SK-N-SH treated with all-trans-retinoic acid at 6 μM for 48 hours (cell line): ENCODE measurements around the gene CLEC4F.

Experiments
- ATAC-seq: fragments of 200-7000 bp; cut with Tn5 transposase; 3 replicates; pipeline ENCODE4 v1.9.1; 2020; ENCODE audit warnings: mild to moderate bottlenecking, moderate library complexity
- ARNTL ChIP-seq: fragments of 450-650 bp; formaldehyde crosslinking; IDR thresholded peaks from 2 replicates; pipeline ENCODE4 v1.5.0; 2020; ENCODE audit warnings: low read depth, mild to moderate bottlenecking, moderate library complexity, borderline replicate concordance
- BACH2 ChIP-seq: fragments of 250-450 bp; sonication (Bioruptor Pico); IDR thresholded peaks from 2 replicates; pipeline ENCODE4 v1.9.0; 2021; ENCODE audit warnings: mild to moderate bottlenecking, borderline replicate concordance
- CREB5 ChIP-seq: fragments of 250-450 bp; sonication (Bioruptor Pico); IDR thresholded peaks from 2 replicates; pipeline ENCODE4 v1.5.1; 2020; ENCODE audit warnings: low read depth, mild to moderate bottlenecking, moderate library complexity
- ESRRG ChIP-seq: fragments of 250-450 bp; sonication (Bioruptor Pico); IDR thresholded peaks from 2 replicates; pipeline ENCODE4 v1.6.1; 2021; ENCODE audit warnings: mild to moderate bottlenecking
- ISL1 ChIP-seq: fragments of 250-450 bp; sonication (Bioruptor Pico); IDR thresholded peaks from 2 replicates; pipeline ENCODE4 v2.1.2; 2022; ENCODE audit warnings: mild to moderate bottlenecking, moderate library complexity
- OSR1 ChIP-seq: fragments of 250-450 bp; sonication (Bioruptor Pico); IDR thresholded peaks from 2 replicates; pipeline ENCODE4 v1.8.0; 2022; ENCODE audit warnings: moderate library complexity, mild to moderate bottlenecking, inconsistent platforms
- PATZ1 ChIP-seq: fragments of 250-450 bp; sonication (Bioruptor Pico); IDR thresholded peaks from 2 replicates; pipeline ENCODE4 v1.8.0; 2020; ENCODE audit warnings: mild to moderate bottlenecking, moderate library complexity, borderline replicate concordance
- POU6F1 ChIP-seq: fragments of 250-450 bp; sonication (Bioruptor Pico); IDR thresholded peaks from 2 replicates; pipeline ENCODE4 v1.8.0; 2021; ENCODE audit warnings: low read depth, mild to moderate bottlenecking, moderate library complexity, borderline replicate concordance
- PPARA ChIP-seq: fragments of 250-450 bp; sonication (Bioruptor Pico); IDR thresholded peaks from 2 replicates; pipeline ENCODE4 v1.5.0; 2020; ENCODE audit warnings: mild to moderate bottlenecking, borderline replicate concordance
- RARB ChIP-seq: fragments of 250-450 bp; sonication (Bioruptor Pico); IDR thresholded peaks from 2 replicates; pipeline ENCODE4 v1.8.0; 2021; ENCODE audit warnings: mild to moderate bottlenecking, moderate library complexity
- SNAI2 ChIP-seq: fragments of 250-450 bp; sonication (Bioruptor Pico); IDR thresholded peaks from 2 replicates; pipeline ENCODE4 v1.5.0; 2020; ENCODE audit warnings: mild to moderate bottlenecking, moderate library complexity
- TCF4 ChIP-seq: fragments of 250-450 bp; sonication (Bioruptor Pico); IDR thresholded peaks from 2 replicates; pipeline ENCODE4 v1.8.0; 2021; ENCODE audit warnings: mild to moderate bottlenecking, moderate library complexity, borderline replicate concordance
- TSHZ2 ChIP-seq: fragments of 250-450 bp; sonication (Bioruptor Pico); IDR thresholded peaks from 2 replicates; pipeline ENCODE4 v1.5.0; 2020; ENCODE audit warnings: mild to moderate bottlenecking, moderate library complexity
- ZC3H10 ChIP-seq: fragments of 250-450 bp; sonication (Bioruptor Pico); IDR thresholded peaks from 2 replicates; pipeline ENCODE4 v1.5.1; 2021; ENCODE audit warnings: mild to moderate bottlenecking, moderate library complexity
- ZNF70 ChIP-seq: fragments of 450-650 bp; formaldehyde crosslinking; IDR thresholded peaks from 2 replicates; pipeline ENCODE4 v1.5.0; 2020; ENCODE audit warnings: mild to moderate bottlenecking, moderate library complexity

Gene CLEC4F

GRCh38 chr2:70834881-70835280 is 14.5 kb upstream of the CLEC4F start (continued):
- TF ChIP-seq TSHZ2 (no peak), ESRRG (no peak), ZC3H10 (no peak)

GRCh38 chr2:70834106-70834505 is 13.7 kb upstream of the CLEC4F start:
- no peak for TF ChIP-seq ISL1 (CRISPR knock-in tag)
- TF ChIP-seq TCF4 = no peak
- no peak for TF ChIP-seq ARNTL
- TF ChIP-seq CREB5 (CRISPR knock-in tag) = no peak
- TF ChIP-seq PPARA (CRISPR knock-in tag) = no peak
- no peak for TF ChIP-seq TSHZ2
- no peak for TF ChIP-seq ZNF70 (CRISPR knock-in tag)
- TF ChIP-seq SNAI2 (CRISPR knock-in tag) = no peak
- TF ChIP-seq PATZ1 (CRISPR knock-in tag) = no peak
- TF ChIP-seq POU6F1 (CRISPR knock-in tag) = no peak
- TF ChIP-seq OSR1 = no peak
- TF ChIP-seq ZC3H10 = no peak
- no peak for TF ChIP-seq BACH2
- no peak for ATAC-seq

GRCh38 chr2:70833246-70833645 is 12.8 kb upstream of the CLEC4F start:
- TF ChIP-seq TSHZ2 = no peak
- no peak for TF ChIP-seq ESRRG
- TF ChIP-seq PATZ1 (CRISPR knock-in tag) = no peak
- no peak for TF ChIP-seq RARB (CRISPR knock-in tag)
- no peak for ATAC-seq
